ENCODE data around the gene GNL1. TPM values are rescaled to one million over a fixed set of nuclear protein-coding genes. Genes with fewer than 3 reads are reported as not detected.

GNL1 gene
- total and polyA plus RNA-seq, 9 of the 15 experiments (the other 6 are each of a cell fraction or from before 2014, with no cell fraction given), result 0.73 to 112 (median 58.0) TPM

DNA sequence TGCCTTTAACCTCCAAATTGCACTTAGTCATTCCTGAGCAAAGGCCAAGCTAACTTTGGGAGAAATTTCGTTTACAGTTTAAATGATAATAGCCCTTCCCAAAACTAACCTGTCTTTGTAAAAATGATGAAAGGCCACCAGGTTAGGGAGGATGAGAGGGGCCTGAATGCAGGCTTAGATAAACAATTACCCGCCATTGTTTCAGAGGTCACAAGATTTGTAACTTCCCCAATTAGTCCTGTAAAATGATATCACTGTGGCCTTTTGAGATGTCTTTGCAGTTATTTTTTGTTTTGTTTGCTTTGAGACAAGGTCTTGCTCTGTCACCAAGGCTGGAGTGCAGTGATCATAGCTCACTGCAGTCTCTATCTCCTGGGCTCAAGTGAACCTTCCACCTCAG is 26.3 kb downstream of the GNL1 start (continued):
- TF ChIP-seq CBFB (CRISPR knock-in tag; IDR thresholded peaks at IDR 0.05) (no peak), HDAC1 (IDR thresholded peaks at IDR 0.05) (no peak), POLR2A (conservative IDR thresholded peaks at IDR 0.05) (no peak), RNF2 (IDR thresholded peaks at IDR 0.05) (no peak), ZNF699 (CRISPR knock-in tag; IDR thresholded peaks at IDR 0.05; ENCODE audit: insufficient replicate concordance) (no peak), KAT7 (CRISPR knock-in tag; IDR thresholded peaks at IDR 0.05; ENCODE audit: borderline replicate concordance) (no peak), MYNN (IDR thresholded peaks at IDR 0.05) (no peak), MYNN (CRISPR knock-in tag; IDR thresholded peaks at IDR 0.05) (no peak), CHCHD3 (CRISPR knock-in tag; IDR thresholded peaks at IDR 0.05) (no peak), CREB3 (tag; conservative IDR thresholded peaks at IDR 0.05; ENCODE audit: low read depth) (peak; percentile 41; the same call in 1 of the 2 replicates), HMGXB4 (CRISPR knock-in tag; IDR thresholded peaks at IDR 0.05) (no peak), HNRNPLL (IDR thresholded peaks at IDR 0.05; ENCODE audit: low read depth, low read length, poor library complexity, severe bottlenecking) (no peak), ZNF197 (CRISPR knock-in tag; IDR thresholded peaks at IDR 0.05; ENCODE audit: low read depth) (no peak), ZSCAN32 (CRISPR knock-in tag; IDR thresholded peaks at IDR 0.05) (no peak), ZNF263 (CRISPR knock-in tag; IDR thresholded peaks at IDR 0.05; ENCODE audit: borderline replicate concordance) (no peak), CCNT2 (IDR thresholded peaks at IDR 0.05; ENCODE audit: borderline replicate concordance, extremely low read depth, insufficient read length, low read depth, low read length) (no peak), USF2 (CRISPR knock-in tag; IDR thresholded peaks at IDR 0.05) (no peak), CREBBP (IDR thresholded peaks at IDR 0.05; ENCODE audit: low read depth, low read length) (no peak), MAFF (IDR thresholded peaks at IDR 0.05; ENCODE audit: low read length) (no peak)
- TF ChIP-seq, protein P1, sequence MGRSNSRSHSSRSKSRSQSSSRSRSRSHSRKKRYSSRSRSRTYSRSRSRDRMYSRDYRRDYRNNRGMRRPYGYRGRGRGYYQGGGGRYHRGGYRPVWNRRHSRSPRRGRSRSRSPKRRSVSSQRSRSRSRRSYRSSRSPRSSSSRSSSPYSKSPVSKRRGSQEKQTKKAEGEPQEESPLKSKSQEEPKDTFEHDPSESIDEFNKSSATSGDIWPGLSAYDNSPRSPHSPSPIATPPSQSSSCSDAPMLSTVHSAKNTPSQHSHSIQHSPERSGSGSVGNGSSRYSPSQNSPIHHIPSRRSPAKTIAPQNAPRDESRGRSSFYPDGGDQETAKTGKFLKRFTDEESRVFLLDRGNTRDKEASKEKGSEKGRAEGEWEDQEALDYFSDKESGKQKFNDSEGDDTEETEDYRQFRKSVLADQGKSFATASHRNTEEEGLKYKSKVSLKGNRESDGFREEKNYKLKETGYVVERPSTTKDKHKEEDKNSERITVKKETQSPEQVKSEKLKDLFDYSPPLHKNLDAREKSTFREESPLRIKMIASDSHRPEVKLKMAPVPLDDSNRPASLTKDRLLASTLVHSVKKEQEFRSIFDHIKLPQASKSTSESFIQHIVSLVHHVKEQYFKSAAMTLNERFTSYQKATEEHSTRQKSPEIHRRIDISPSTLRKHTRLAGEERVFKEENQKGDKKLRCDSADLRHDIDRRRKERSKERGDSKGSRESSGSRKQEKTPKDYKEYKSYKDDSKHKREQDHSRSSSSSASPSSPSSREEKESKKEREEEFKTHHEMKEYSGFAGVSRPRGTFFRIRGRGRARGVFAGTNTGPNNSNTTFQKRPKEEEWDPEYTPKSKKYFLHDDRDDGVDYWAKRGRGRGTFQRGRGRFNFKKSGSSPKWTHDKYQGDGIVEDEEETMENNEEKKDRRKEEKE (IDR thresholded peaks at IDR 0.05; ENCODE audit: borderline replicate concordance in 1 of 2, control insufficient read depth in 1 of 2, low read depth in 2 of 2, low read length in 1 of 2), result no peak
- TF ChIP-seq, protein P2, sequence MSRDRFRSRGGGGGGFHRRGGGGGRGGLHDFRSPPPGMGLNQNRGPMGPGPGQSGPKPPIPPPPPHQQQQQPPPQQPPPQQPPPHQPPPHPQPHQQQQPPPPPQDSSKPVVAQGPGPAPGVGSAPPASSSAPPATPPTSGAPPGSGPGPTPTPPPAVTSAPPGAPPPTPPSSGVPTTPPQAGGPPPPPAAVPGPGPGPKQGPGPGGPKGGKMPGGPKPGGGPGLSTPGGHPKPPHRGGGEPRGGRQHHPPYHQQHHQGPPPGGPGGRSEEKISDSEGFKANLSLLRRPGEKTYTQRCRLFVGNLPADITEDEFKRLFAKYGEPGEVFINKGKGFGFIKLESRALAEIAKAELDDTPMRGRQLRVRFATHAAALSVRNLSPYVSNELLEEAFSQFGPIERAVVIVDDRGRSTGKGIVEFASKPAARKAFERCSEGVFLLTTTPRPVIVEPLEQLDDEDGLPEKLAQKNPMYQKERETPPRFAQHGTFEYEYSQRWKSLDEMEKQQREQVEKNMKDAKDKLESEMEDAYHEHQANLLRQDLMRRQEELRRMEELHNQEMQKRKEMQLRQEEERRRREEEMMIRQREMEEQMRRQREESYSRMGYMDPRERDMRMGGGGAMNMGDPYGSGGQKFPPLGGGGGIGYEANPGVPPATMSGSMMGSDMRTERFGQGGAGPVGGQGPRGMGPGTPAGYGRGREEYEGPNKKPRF (IDR thresholded peaks at IDR 0.05; ENCODE audit: low read depth, low read length), result no peak

All from K562 (cell line).